BE2C (cell line): ENCODE results near the gene ARMH4.

ENCODE experiments used
- DNase-seq: peaks from one replicate; pipeline ENCODE4 v3.0.0-alpha.2; 2020
- H3K27me3 ChIP-seq: fragments of 250-450 bp; sonication (Bioruptor Pico); 2 replicates; pipeline ENCODE4 v1.5.1; 2020; ENCODE audit warnings: mild to moderate bottlenecking
- H3K36me3 ChIP-seq: fragments of 250-450 bp; sonication (Bioruptor Pico); 2 replicates; pipeline ENCODE4 v1.5.1; 2020; ENCODE audit warnings: mild to moderate bottlenecking
- H3K4me1 ChIP-seq: fragments of 250-450 bp; sonication (Bioruptor Pico); 2 replicates; pipeline ENCODE4 v1.5.1; 2020
- H3K4me3 ChIP-seq: 2 replicates; pipeline ENCODE4 v1.5.1; 2011; ENCODE audit warnings: low read depth, low read length
- H3K9me3 ChIP-seq: fragments of 250-450 bp; sonication (Bioruptor Pico); 2 replicates; pipeline ENCODE4 v1.5.1; 2020
- CTCF ChIP-seq: IDR thresholded peaks from 2 replicates; pipeline ENCODE4 v1.5.1; 2012; ENCODE audit warnings: mild to moderate bottlenecking, low read depth, low read length

Gene ARMH4

GRCh38 chr14:58002618-58003017 is 149.4 kb downstream of the ARMH4 start:
- Histone ChIP-seq H3K4me3 (no peak overlapping the region), H3K4me1 (no peaks in the 10 kb centered on the region), H3K27me3 (peaks cover 7% of the 10 kb centered on the region; the same call in 1 of the 2 replicates), H3K9me3 (no peaks in the 10 kb centered on the region), H3K36me3 (no peaks in the 10 kb centered on the region)
- TF ChIP-seq CTCF = no peak
- no peak for DNase-seq

- TF ChIP-seq CTCF = no peak
- no peaks in the 10 kb centered on the region for H3K9me3 ChIP-seq
- H3K4me3 ChIP-seq = no peak overlapping the region
- DNase-seq = no peak
- H3K27me3 ChIP-seq = peaks cover 7% of the 10 kb centered on the region; the same call in 1 of the 2 replicates
- no peaks in the 10 kb centered on the region for H3K4me1 ChIP-seq
- no peaks in the 10 kb centered on the region for H3K36me3 ChIP-seq
Measured at GRCh38 chr14:57999979-58000378, 152.0 kb downstream of the ARMH4 start.

DNA sequence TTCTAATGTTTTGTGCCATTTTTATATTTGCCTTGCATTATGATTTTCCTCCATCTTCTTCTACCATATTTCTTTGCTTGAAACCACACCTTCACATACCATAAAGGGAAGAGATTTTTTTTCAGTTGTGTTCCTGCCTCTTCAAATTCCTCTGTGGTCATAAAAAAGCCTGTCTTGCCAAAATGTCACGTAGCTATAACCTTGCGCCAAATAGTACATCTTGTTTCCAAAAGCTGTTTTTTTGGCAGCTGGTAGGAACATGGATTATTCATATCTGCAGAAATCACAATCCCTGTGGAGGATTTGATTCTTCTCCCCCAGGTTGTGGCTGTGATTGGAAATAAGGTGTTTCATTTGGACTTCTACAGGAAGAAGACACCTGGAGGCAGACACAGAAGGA is 152.5 kb downstream of the ARMH4 start:
- peaks cover 7% of the 10 kb centered on the region; the same call in 1 of the 2 replicates for H3K27me3 ChIP-seq
- DNase-seq = no peak
- TF ChIP-seq CTCF = no peak
- H3K36me3 ChIP-seq = no peaks in the 10 kb centered on the region
- H3K4me3 ChIP-seq = no peak overlapping the region
- H3K9me3 ChIP-seq = no peaks in the 10 kb centered on the region
- H3K4me1 ChIP-seq = no peaks in the 10 kb centered on the region

DNA sequence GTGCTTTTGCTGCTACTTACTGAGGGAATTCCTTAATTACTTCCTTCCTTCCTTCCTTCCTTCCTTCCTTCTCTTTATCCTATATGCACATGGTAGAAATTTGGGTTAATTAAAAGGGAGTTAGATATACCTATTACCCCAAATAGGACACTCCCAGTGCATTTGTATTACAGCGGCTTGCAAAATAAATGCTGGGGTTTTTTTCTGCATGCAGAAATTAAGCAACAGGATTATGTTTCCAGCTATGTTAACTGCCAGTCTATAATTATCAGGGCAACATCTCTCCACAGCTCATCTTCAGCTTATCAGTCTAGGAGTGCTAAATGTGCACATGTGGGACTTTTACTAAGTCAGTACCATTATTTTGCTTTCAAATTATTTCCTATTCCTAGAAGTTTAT is 153.2 kb downstream of the ARMH4 start:
- no peaks in the 10 kb centered on the region for H3K4me1 ChIP-seq
- no peak for DNase-seq
- H3K36me3 ChIP-seq = no peaks in the 10 kb centered on the region
- no peaks in the 10 kb centered on the region for H3K9me3 ChIP-seq
- no peak overlapping the region for H3K4me3 ChIP-seq
- no peak for TF ChIP-seq CTCF
- peaks cover 7% of the 10 kb centered on the region; the same call in 1 of the 2 replicates for H3K27me3 ChIP-seq

DNA sequence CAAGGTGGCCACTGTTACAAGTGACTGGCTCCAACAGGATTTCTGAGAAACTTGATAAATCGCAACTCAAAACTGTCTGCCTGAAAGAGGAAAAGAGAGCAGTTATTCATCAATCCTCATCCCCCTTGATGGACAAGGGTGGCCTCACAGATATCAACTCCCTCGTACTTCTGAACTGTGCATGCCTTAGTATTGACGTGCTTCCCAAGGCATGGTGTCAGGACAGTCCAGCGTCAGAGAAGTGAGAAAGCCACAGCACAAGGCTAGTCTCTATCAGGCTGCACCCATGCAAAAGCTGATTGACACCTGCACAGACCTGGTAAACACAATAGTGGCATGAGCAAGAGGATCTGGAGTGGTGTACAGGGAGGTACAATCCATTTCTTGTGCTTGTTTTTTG is 160.7 kb downstream of the ARMH4 start:
- Histone ChIP-seq H3K36me3 (no peaks in the 10 kb centered on the region), H3K4me1 (no peaks in the 10 kb centered on the region), H3K4me3 (no peak overlapping the region), H3K9me3 (no peaks in the 10 kb centered on the region), H3K27me3 (no peaks in the 10 kb centered on the region)
- DNase-seq = no peak
- TF ChIP-seq CTCF = no peak

- no peak for DNase-seq
- no peak overlapping the region for H3K4me3 ChIP-seq
- H3K27me3 ChIP-seq = 0 out of 2 replicates have a peak, but pooled peaks cover 10% of the 10 kb centered on the region
- no peaks in the 10 kb centered on the region for H3K36me3 ChIP-seq
- no peak for TF ChIP-seq CTCF
- H3K4me1 ChIP-seq = no peaks in the 10 kb centered on the region
- H3K9me3 ChIP-seq = no peaks in the 10 kb centered on the region
Measured at GRCh38 chr14:57988445-57988844, 163.6 kb downstream of the ARMH4 start.
